Heart left ventricle (tissue), 16 donors: ENCODE data around the gene CEP85L. TPM values are rescaled to one million over a fixed set of nuclear protein-coding genes. Genes with fewer than 3 reads are reported as not detected.

Source experiments
- ATAC-seq, 4 donors: fragments of 200-7000 bp; cut with Tn5 transposase; one replicate each; pipeline ENCODE4 v1.9.1; 2020 to 2022; ENCODE audit warnings: moderate library complexity in 4 of 4, mild to moderate bottlenecking in 3 of 4, moderate number of reproducible peaks in 1 of 4
- DNase-seq, 5 donors: peaks; one replicate each; pipeline ENCODE4 v3.0.0-alpha.2; 2020
- H3K27ac ChIP-seq, 12 donors: fragments of 200-600 bp; sonication (generic) in 4 of 12; one replicate each; pipeline versions ENCODE4 v1.5.0 to v1.8.0; 2016 to 2022; ENCODE audit warnings: mild to moderate bottlenecking in 2 of 12
- H3K27me3 ChIP-seq, 9 donors: fragments of 200-600 bp; sonication (generic) in 2 of 9; one replicate each; pipeline versions ENCODE4 v1.5.1 to v1.8.0; 2016 to 2022; ENCODE audit warnings: mild to moderate bottlenecking in 3 of 9
- H3K36me3 ChIP-seq, 9 donors: fragments of 200-600 bp; sonication (generic) in 2 of 9; one replicate each; pipeline versions ENCODE4 v1.5.0 to v1.8.0; 2018 to 2022; ENCODE audit warnings: mild to moderate bottlenecking in 2 of 9
- H3K4me1 ChIP-seq, 12 donors: fragments of 200-600 bp; sonication (generic) in 4 of 12; one replicate each; pipeline versions ENCODE4 v1.5.0 to v1.8.0; 2016 to 2022; ENCODE audit warnings: mild to moderate bottlenecking in 3 of 12
- H3K4me3 ChIP-seq, 12 donors: fragments of 200-600 bp; sonication (generic) in 4 of 12; one replicate each; pipeline versions ENCODE4 v1.5.0 to v1.8.0; 2017 to 2022; ENCODE audit warnings: mild to moderate bottlenecking in 9 of 12, moderate library complexity in 4 of 12
- H3K9me3 ChIP-seq, 12 donors: fragments of 200-600 bp; sonication (generic) in 4 of 12; one replicate each; pipeline versions ENCODE4 v1.5.0 to v1.8.0; 2016 to 2022; ENCODE audit warnings: mild to moderate bottlenecking in 1 of 12
- CTCF ChIP-seq, 12 donors: fragments of 200-600 bp; sonication (generic) in 4 of 12; IDR thresholded peaks; one replicate each; pipeline versions ENCODE4 v1.5.0 to v1.8.0; 2018 to 2022; ENCODE audit warnings: antibody characterized with exemption in 12 of 12, mild to moderate bottlenecking in 5 of 12
- POLR2A ChIP-seq, 2 donors: fragments of 450-650 bp; IDR thresholded peaks; one replicate each; pipeline ENCODE4 v1.6.1; 2017; ENCODE audit warnings: antibody characterized with exemption in 2 of 2, mild to moderate bottlenecking in 2 of 2, moderate library complexity in 2 of 2
- WGBS, 4 donors: extraction: QIAGEN DNeasy Blood & Tissue Kit in 2 of 4; methylation state at CpG; one replicate each; pipeline versions ENCODE4 v1.1.5 to v1.1.7; 2013 to 2018; 5-methylcytosine and 5-hydroxymethylcytosine counted together
- intact Hi-C, 10 donors: fragments of 100-400 bp; cut with DNase I; formaldehyde crosslinking; loops; one replicate each; pipeline versions ENCODE4 v1.11.1 to v1.14.2; 2022
- polyA plus RNA-seq, 2 donors: library from polyadenylated mRNA; stranded (reverse); fragments of 200-250 nt; gene quantifications; one replicate each; pipeline ENCODE4 v1.2.3, GENCODE V29; 2013
- total RNA-seq, 9 donors: library from RNA; depleted of rRNA in 2 of 9; stranded (reverse); fragments of >200 nt in 2 of 9; fragmentation: NEBNext Ultra II Directional in 3 of 9; extraction: Animal tissue kit (Norgen Biotek cat#: 25700) in 3 of 9; gene quantifications; one replicate each; pipeline versions ENCODE4 v1.1.0 to v1.2.4, GENCODE V29; 2016 to 2023
- donor health status: ischemic (EF 13 %, LVEDD 7.1; RV severe dilation, severe dysfunction).
- donor health status: healthy with polysubstance abuse.
- donor health status: DM: no; HTN: yes; CAD: no.
- donor health status: DM: no; HTN: no; CAD: no.
- donor health status: ischemic (EF 25% LVEDD 6.9; RV normal size, moderate dysfunction).
- donor health status: ischemic (EF 25% LVEDD 5.7; RV mildly dilated, moderate dysfunction).
- donor health status: healthy.
- donor health status: DM: yes; HTN: yes; CAD: no.
- donor health status: ischemic (EF 35%, LVEDD 5.7; RV mildly dilated, moderate dysfunction).
- donor health status: nonischemic (EF 11% LVEDD 7.7; RV severe dilation, severe dysfunction).
- donor health status: DM: yes; HTN: yes; CAD: no.
- donor health status: PGD.
- donor health status: ischemic (EF 29% LVEDD 5.4; RV normal size, mild dysfunction).
- donor health status: nonischemic (EF 23%, LVEDD 6.1; RV moderate dilation, normal function).

The CEP85L gene
- total and polyA plus RNA-seq, 11 donors, result 1.9 to 14.4 (median 7.6) TPM

- Histone ChIP-seq H3K4me1 (peaks cover 0 to 44% (median 7%) of the 10 kb centered on the region in 12 donors), H3K9me3 (peaks cover 0 to 1% (median 0%) of the 10 kb centered on the region in 12 donors), H3K27ac (peak overlapping the region; percentile 34 to 90 (median 77)), H3K36me3 (no peaks in the 10 kb centered on the region), H3K4me3 (peak overlapping the region in 8 of 12 donors; percentile 13 to 45 (median 26)), H3K27me3 (no peaks in the 10 kb centered on the region)
- 46 to 67% (median 59%) methylated on average over 2 of the region's 2 CpGs for WGBS, 4 donors
- intact Hi-C loops, result no loop called here
- no peak for ATAC-seq
- DNase-seq, result no peak
- TF ChIP-seq CTCF (IDR thresholded peaks at IDR 0.05), result no peak
- TF ChIP-seq POLR2A (IDR thresholded peaks at IDR 0.05), result no peak
Measured at GRCh38 chr6:118536478-118536877, 114.9 kb downstream of the CEP85L start.

DNA sequence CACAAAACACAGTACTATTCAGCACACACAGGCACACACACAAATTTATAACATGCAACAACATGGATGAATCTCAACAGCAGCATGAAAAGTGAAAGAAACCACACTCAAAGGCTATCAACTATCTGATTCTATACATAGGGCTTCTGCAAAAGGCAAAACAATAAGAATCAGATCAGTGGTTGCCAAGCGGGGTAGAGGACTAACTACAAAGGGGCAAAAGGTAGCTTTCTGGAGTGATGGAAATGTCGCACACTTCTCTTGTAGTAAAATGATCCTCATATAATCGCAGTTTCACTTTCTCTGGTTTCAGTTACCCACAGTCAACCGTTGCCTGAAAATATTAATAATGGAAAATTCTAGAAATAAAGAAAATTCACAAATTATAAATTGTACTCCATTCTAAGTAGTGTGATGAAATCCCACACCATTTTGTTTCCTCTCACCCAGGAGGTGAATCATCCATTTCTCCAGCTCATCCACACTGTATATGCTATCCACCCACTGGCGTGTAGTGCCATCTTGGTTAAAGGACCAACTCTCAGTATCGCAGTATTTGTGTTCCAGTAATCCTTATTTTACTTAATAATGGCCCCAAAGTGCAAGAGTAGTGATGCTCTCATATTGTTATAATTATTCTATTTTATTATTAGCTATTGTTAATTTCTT lies 116.1 kb downstream of the CEP85L start:
- intact Hi-C loops, result no loop called here
- Histone ChIP-seq H3K27ac (peak overlapping the region in 5 of 12 donors; percentile 12 to 76 (median 30)), H3K36me3 (no peaks in the 10 kb centered on the region), H3K9me3 (peaks cover 0 to 11% (median 4%) of the 10 kb centered on the region in 12 donors), H3K4me3 (no peak overlapping the region), H3K4me1 (peaks cover 0 to 36% (median 7%) of the 10 kb centered on the region in 12 donors), H3K27me3 (no peaks in the 10 kb centered on the region)
- WGBS, 4 donors, result 95 to 98% (median 96%) methylated on average over 6 of the region's 6 CpGs
- TF ChIP-seq CTCF (IDR thresholded peaks at IDR 0.05), result no peak
- TF ChIP-seq POLR2A (IDR thresholded peaks at IDR 0.05), result no peak
- ATAC-seq (no peak), DNase-seq (no peak)

DNA sequence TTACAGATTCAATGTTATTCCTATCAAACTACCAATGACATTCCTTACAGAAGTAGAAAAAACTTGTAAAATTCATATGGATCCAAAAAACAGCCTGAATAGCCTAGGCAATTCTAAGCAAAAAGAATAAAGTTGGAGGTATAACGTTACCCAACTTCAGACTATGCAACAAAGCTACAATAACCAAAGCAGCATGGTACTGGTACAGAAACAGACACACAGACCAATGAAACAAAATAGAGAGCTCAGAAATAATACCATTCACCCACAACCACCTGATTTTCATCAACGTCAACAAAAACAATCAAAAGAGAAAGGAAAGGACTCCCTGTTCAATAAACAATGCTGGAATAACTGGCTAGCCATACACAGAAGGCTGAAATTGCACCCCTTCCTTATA lies 120.4 kb downstream of the CEP85L start:
- intact Hi-C loops, result no loop called here
- Histone ChIP-seq H3K4me1 (peaks cover 0 to 35% (median 9%) of the 10 kb centered on the region in 12 donors), H3K4me3 (no peak overlapping the region), H3K27ac (no peak overlapping the region), H3K27me3 (no peaks in the 10 kb centered on the region), H3K36me3 (no peaks in the 10 kb centered on the region), H3K9me3 (peaks cover 0 to 11% (median 4%) of the 10 kb centered on the region in 12 donors)
- WGBS, 4 donors, result 93 to 99% (median 94%) methylated on average over 2 of the region's 2 CpGs
- TF ChIP-seq CTCF (IDR thresholded peaks at IDR 0.05), result no peak
- no peak for TF ChIP-seq POLR2A (IDR thresholded peaks at IDR 0.05)
- ATAC-seq (no peak), DNase-seq (no peak)

DNA sequence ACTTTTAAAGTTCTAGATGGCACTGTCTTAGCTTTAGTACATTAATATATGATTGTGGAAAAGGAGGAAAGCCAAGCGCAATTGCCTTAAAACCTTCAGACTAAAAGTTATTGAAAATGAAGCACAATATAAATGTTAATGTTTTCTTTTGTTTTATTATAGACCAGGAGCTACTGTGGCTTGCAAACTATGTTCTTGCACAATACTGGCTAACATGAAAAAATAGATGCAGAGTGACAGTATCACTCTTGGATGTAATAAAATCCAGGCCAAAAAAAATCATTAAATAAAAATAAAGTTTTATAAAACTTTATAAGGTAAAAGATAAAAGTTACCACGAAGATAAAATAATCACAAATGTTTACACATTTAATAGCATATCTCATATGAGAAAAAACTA lies 121.6 kb downstream of the CEP85L start:
- intact Hi-C loops, result loop anchor here in 1 of 10 donors (2.0 kb wide), 1 partner anchor 17 kb away; no protein-coding TSS in a partner anchor
- DNase-seq (no peak), ATAC-seq (no peak)
- peaks cover 0 to 11% (median 4%) of the 10 kb centered on the region in 12 donors for H3K9me3 ChIP-seq
- TF ChIP-seq POLR2A (IDR thresholded peaks at IDR 0.05), result no peak
- no peak for TF ChIP-seq CTCF (IDR thresholded peaks at IDR 0.05)
- peaks cover 0 to 42% (median 15%) of the 10 kb centered on the region in 12 donors for H3K4me1 ChIP-seq
- H3K27me3 ChIP-seq, result no peaks in the 10 kb centered on the region
- WGBS, 4 donors, result 87 to 93% (median 89%) methylated on average over 2 of the region's 2 CpGs
- peak overlapping the region in 3 of 12 donors; percentile 13 to 56 (median 18) for H3K27ac ChIP-seq
- no peaks in the 10 kb centered on the region for H3K36me3 ChIP-seq
- peak overlapping the region in 1 of 12 donors; percentile 2 for H3K4me3 ChIP-seq
